Tibial nerve (tissue), 3 donors: ENCODE results near the gene AGBL3.

Experiments used
- CTCF ChIP-seq, 5 experiments: fragments of 200-600 bp in 3 of 5; fragments of 450-650 bp in 2 of 5; sonication (generic) in 3 of 5; IDR thresholded peaks; one replicate each; pipeline ENCODE4 v1.5.1; 2016 to 2019; ENCODE audit warnings: antibody characterized with exemption in 5 of 5, mild to moderate bottlenecking in 3 of 5, moderate library complexity in 2 of 5
- POLR2A ChIP-seq, 2 donors: fragments of 450-650 bp; IDR thresholded peaks; one replicate each; pipeline ENCODE4 v1.6.1; 2017; ENCODE audit warnings: antibody characterized with exemption in 2 of 2, mild to moderate bottlenecking in 2 of 2, moderate library complexity in 2 of 2

- TF ChIP-seq CTCF (IDR thresholded peaks at IDR 0.05): no peak
- no peak for TF ChIP-seq POLR2A (IDR thresholded peaks at IDR 0.05)
These were observed 87.8 kb downstream of the AGBL3 start for GRCh38 chr7:135074096-135074495.
